Measurements from ENCODE around the gene SMARCA2. TPM values are rescaled to one million over a fixed set of nuclear protein-coding genes. Genes with fewer than 3 reads are reported as not detected.

Gene SMARCA2
- total RNA-seq, 1 donor from 2014 or later = 31.6 TPM

DNA sequence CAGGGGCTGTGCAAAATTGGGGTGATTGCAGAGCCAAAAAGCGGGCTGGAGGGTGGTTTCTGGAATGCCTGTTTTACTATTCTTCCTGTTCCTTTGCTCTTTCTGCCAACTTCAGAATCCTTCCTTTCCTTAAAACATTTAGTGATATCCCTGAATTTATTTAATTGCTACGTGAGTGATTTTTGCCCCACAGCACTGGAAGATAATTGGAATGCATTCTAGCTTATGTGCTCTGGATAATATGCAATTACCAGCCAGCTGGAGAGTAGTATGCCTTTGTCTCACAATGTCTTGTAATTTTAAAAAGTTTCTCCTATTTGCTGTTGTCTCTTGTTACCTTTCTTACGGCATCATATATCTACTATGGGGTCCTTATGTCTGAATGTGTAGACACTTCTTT is 115.8 kb downstream of the SMARCA2 start:
- no peak for DNase-seq (ENCODE audit: low read depth)
- TF ChIP-seq CTCF (conservative IDR thresholded peaks at IDR 0.05; ENCODE audit: low read depth, low read length) = no peak
- H3K4me3 ChIP-seq (ENCODE audit: low read depth, low read length) = no peak overlapping the region

DNA sequence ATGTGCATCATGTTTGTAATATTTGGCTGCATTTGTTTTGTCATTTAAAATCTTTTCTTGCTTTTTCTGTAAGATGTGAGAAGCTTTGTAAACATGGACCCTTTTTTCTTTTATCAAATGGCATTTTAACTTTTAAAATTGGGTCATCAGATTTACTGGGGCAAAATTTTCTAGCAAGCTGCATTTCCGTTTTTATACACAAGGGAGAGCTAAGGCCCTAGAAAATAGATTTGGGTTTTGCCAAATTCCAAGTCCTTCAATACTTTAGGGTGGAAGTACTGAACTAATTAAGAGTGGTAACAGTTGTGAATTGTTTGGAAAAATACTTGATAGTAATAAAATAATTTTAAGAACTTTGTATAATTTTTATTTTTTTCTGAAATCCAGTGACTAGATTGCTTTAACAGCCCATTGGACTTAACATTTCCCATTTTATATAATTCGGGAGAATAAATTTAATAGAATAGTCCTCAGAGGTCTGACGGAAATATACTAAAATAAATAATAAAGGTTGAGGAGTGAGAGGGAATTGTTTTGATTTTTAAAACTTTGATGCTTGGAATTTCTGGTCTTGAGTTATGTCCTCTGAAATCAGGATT is 117.4 kb downstream of the SMARCA2 start:
- TF ChIP-seq CTCF (conservative IDR thresholded peaks at IDR 0.05; ENCODE audit: low read depth, low read length) = peak; percentile 70
- H3K4me3 ChIP-seq (ENCODE audit: low read depth, low read length) = no peak overlapping the region
- no peak for DNase-seq (ENCODE audit: low read depth)

DNA sequence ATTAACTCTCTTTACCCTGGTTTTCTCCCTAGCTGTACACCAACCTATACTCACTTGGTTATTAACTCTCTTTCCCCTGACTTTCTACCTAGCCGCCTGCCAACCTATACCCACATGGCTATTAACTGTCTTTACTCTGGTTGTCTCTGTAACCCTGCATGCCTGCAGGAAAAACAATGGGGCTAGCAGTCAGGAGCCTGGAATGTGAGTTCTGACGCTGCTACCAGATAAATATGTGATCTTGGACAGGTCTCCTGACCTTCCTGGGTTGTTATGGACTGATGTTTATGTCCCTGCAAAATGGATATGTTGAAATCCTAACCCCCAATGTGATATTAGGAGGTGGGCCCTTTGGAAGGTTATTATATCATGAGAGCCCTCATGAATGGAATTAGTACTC is 119.2 kb downstream of the SMARCA2 start:
- no peak overlapping the region for H3K4me3 ChIP-seq (ENCODE audit: low read depth, low read length)
- DNase-seq (ENCODE audit: low read depth) = no peak
- no peak for TF ChIP-seq CTCF (conservative IDR thresholded peaks at IDR 0.05; ENCODE audit: low read depth, low read length)

DNA sequence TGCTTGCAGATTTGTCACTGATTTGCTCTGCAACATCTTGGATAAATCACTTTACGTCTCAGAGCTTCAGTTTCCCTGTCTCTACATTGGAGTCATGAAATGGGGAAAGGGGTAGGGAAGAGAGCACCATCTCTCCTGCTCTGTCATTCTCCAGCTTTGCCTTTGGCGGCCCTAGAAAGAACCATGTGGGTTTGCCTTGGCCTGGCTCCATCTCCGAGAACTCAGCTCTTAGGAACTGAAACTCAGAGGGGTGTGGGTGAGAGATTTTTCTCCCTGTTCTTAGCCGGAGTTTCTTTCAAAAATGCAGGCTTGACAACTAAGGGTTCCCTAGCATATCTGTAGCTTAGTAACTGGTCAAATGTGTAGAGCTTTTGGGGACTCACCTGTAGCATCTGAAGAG is 123.5 kb downstream of the SMARCA2 start:
- DNase-seq (ENCODE audit: low read depth) = no peak
- TF ChIP-seq CTCF (conservative IDR thresholded peaks at IDR 0.05; ENCODE audit: low read depth, low read length) = no peak
- H3K4me3 ChIP-seq (ENCODE audit: low read depth, low read length) = no peak overlapping the region

GRCh38 chr9:2140600-2141223 is 125.6 kb downstream of the SMARCA2 start:
- no peak for TF ChIP-seq CTCF (conservative IDR thresholded peaks at IDR 0.05; ENCODE audit: low read depth, low read length)
- no peak for DNase-seq (ENCODE audit: low read depth)
- H3K4me3 ChIP-seq (ENCODE audit: low read depth, low read length) = no peak overlapping the region

DNA sequence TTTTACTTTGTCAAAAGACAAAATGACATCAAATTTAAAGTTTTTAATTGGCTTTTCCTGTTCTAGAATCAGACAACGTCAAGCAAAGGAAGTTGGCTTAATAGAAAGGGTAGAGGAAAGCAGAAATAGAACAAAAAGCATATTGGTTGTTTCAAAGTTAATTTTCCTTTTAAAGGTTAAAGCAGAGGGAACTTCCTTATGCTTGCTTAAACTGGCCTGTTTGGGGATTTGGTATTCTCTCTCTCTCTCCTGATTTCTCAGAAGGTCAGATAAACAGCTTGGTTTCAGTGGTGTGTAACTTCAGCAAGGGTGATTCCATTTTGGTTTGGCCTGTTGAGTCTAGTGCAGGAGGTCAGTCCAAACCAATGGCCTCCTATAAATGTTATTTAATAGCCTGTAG is 127.1 kb downstream of the SMARCA2 start:
- TF ChIP-seq CTCF (conservative IDR thresholded peaks at IDR 0.05; ENCODE audit: low read depth, low read length) = no peak
- H3K4me3 ChIP-seq (ENCODE audit: low read depth, low read length) = no peak overlapping the region

DNA sequence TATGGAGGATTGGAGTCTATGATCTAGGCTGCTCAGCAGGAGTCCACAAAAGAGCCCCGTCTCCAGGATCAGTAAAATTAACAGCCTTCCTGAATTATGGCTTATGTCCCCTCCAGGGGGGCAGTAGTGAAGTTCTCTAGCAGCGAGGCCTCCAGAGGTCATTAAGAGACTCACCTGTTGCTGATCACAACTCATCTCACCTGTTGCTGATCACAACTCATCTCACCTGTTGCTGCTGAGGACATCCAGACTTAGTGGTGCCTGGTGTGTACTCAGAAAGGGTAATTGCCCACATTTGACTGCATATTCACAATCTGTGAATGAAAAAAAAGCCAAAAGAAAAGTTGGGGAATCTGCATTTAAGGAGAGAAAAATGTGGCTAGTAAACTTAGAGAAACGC is 129.5 kb downstream of the SMARCA2 start:
- no peak overlapping the region for H3K4me3 ChIP-seq (ENCODE audit: low read depth, low read length)
- no peak for DNase-seq (ENCODE audit: low read depth)
- TF ChIP-seq CTCF (conservative IDR thresholded peaks at IDR 0.05; ENCODE audit: low read depth, low read length) = no peak

More for the DNA sequence above, 127.1 kb downstream of the SMARCA2 start:
- no peak for DNase-seq (ENCODE audit: low read depth)
